Gastrocnemius medialis (tissue), 4 donors: ENCODE results near the gene CCDC85C. TPM values are rescaled to one million over a fixed set of nuclear protein-coding genes. Genes with fewer than 3 reads are reported as not detected.
A peak's percentile ranks its signal among the peaks of the same experiment; 100 is the strongest.

ENCODE experiments used
- ATAC-seq, 2 donors: fragments of 150-250 bp; one replicate each; pipeline ENCODE4 v1.9.1; 2016
- DNase-seq, 2 donors: peaks; one replicate each; pipeline ENCODE4 v3.0.0-alpha.2; 2019
- H3K27ac ChIP-seq, 4 donors: fragments of 200-600 bp; sonication (generic); 1 replicate in 1 of 4; 2 replicates in 3 of 4; pipeline ENCODE4 v1.5.1; 2016 to 2018; ENCODE audit warnings: mild to moderate bottlenecking in 2 of 4, moderate library complexity in 1 of 4
- H3K27me3 ChIP-seq, 3 donors: fragments of 200-600 bp; sonication (generic) in 2 of 3; 1 replicate in 1 of 3; 2 replicates in 2 of 3; pipeline versions ENCODE4 v1.5.1 to v1.6.0; 2016 to 2019; ENCODE audit warnings: mild to moderate bottlenecking in 1 of 3, moderate library complexity in 1 of 3
- H3K36me3 ChIP-seq, 2 donors: fragments of 200-600 bp; sonication (generic) in 1 of 2; one replicate each; pipeline ENCODE4 v1.5.1; 2017 to 2018
- H3K4me1 ChIP-seq, 2 donors: fragments of 200-600 bp; sonication (generic) in 1 of 2; one replicate each; pipeline ENCODE4 v1.5.1; 2016 to 2017; ENCODE audit warnings: mild to moderate bottlenecking in 2 of 2
- H3K4me3 ChIP-seq, 4 donors: fragments of 200-600 bp; sonication (generic) in 3 of 4; 1 replicate in 1 of 4; 2 replicates in 3 of 4; pipeline ENCODE4 v1.5.1; 2016 to 2019; ENCODE audit warnings: mild to moderate bottlenecking in 2 of 4
- H3K9me3 ChIP-seq, 3 donors: fragments of 200-600 bp; sonication (generic) in 2 of 3; 1 replicate in 1 of 3; 2 replicates in 2 of 3; pipeline ENCODE4 v1.5.1; 2016 to 2019
- CTCF ChIP-seq, 5 experiments: fragments of 450-650 bp in 3 of 5; fragments of 200-600 bp in 2 of 5; sonication (generic) in 2 of 5; IDR thresholded peaks in 4 of 5; conservative IDR thresholded peaks in 1 of 5; 1 replicate in 4 of 5; 2 replicates in 1 of 5; pipeline ENCODE4 v1.5.1; 2016 to 2019; ENCODE audit warnings: antibody characterized with exemption in 5 of 5, mild to moderate bottlenecking in 3 of 5, moderate library complexity in 3 of 5
- POLR2A ChIP-seq, 2 donors: fragments of 450-650 bp; IDR thresholded peaks; one replicate each; pipeline ENCODE4 v1.6.1; 2017; ENCODE audit warnings: antibody characterized with exemption in 2 of 2, mild to moderate bottlenecking in 2 of 2, moderate library complexity in 2 of 2
- in situ Hi-C, 4 donors: fragments of 200-750 bp; cut with MboI; loops; one replicate each; pipeline versions ENCODE4 v1.15.0 to v1.8.0; 2017; ENCODE audit warnings: low sequenced_read_pairs in 4 of 4
- intact Hi-C: fragments of 100-400 bp; cut with DNase I; formaldehyde crosslinking; loops from one replicate; pipeline ENCODE4 v1.15.1; 2023; ENCODE audit warnings: low total_unique reads
- total RNA-seq, 4 donors: library from RNA; depleted of rRNA; stranded (reverse); fragments of >200 nt; gene quantifications; one replicate each; pipeline versions ENCODE4 v1.1.0 to v1.2.3, GENCODE V29; 2016

CCDC85C gene
- total RNA-seq, 4 donors from 2014 or later, result 7.9 to 32.8 (median 15.4) TPM

- H3K4me3 ChIP-seq, result no peak overlapping the region
- no peak for ATAC-seq
Observed at GRCh38 chr14:99565383-99565782, 38.6 kb downstream of the CCDC85C start.

GRCh38 chr14:99564926-99565259, 39.1 kb downstream of the CCDC85C start:
- H3K4me1 ChIP-seq, result peaks cover 21 to 49% of the 10 kb centered on the region in 2 donors
- no peaks in the 10 kb centered on the region for H3K27me3 ChIP-seq
- no peak overlapping the region for H3K4me3 ChIP-seq
- in situ Hi-C loops (loop anchor here in 1 of 4 donors (10.0 kb wide), 1 partner anchor 50 kb away; no protein-coding TSS in a partner anchor), intact Hi-C loops (no loop called here)
- H3K9me3 ChIP-seq, result no peaks in the 10 kb centered on the region
- no peaks in the 10 kb centered on the region for H3K36me3 ChIP-seq
- TF ChIP-seq CTCF (IDR thresholded peaks at IDR 0.05 in 4 of 5, conservative IDR thresholded peaks at IDR 0.05 in 1 of 5), result no peak
- no peak for TF ChIP-seq POLR2A (IDR thresholded peaks at IDR 0.05)
- ATAC-seq (no peak), DNase-seq (no peak)
- peak overlapping the region in 3 of 4 donors; percentile 38 to 46 (median 38) for H3K27ac ChIP-seq

More at GRCh38 chr14:99565383-99565782, 38.6 kb downstream of the CCDC85C start:
- in situ Hi-C loops, result loop anchor here in 1 of 4 donors (10.0 kb wide), 1 partner anchor 49 kb away; no protein-coding TSS in a partner anchor
- no peaks in the 10 kb centered on the region for H3K27me3 ChIP-seq
- DNase-seq, result no peak
- H3K27ac ChIP-seq, result peak overlapping the region in 1 of 4 donors; percentile 38
- TF ChIP-seq POLR2A (IDR thresholded peaks at IDR 0.05) (no peak), CTCF (IDR thresholded peaks at IDR 0.05 in 4 of 5, conservative IDR thresholded peaks at IDR 0.05 in 1 of 5) (no peak)
- no peaks in the 10 kb centered on the region for H3K36me3 ChIP-seq
- intact Hi-C loops, result no loop called here
- H3K4me1 ChIP-seq, result peaks cover 21 to 52% of the 10 kb centered on the region in 2 donors
- no peaks in the 10 kb centered on the region for H3K9me3 ChIP-seq

- peaks cover 21 to 44% of the 10 kb centered on the region in 2 donors for H3K4me1 ChIP-seq
- peak; percentile 42 to 50 for ATAC-seq
Observed at GRCh38 chr14:99564256-99564925, 39.6 kb downstream of the CCDC85C start.

GRCh38 chr14:99563749-99564129, 40.3 kb downstream of the CCDC85C start:
- Histone ChIP-seq H3K4me1 (peaks cover 21 to 37% of the 10 kb centered on the region in 2 donors), H3K36me3 (no peaks in the 10 kb centered on the region), H3K27me3 (no peaks in the 10 kb centered on the region), H3K27ac (no peak overlapping the region), H3K9me3 (no peaks in the 10 kb centered on the region), H3K4me3 (no peak overlapping the region)
- TF ChIP-seq POLR2A (IDR thresholded peaks at IDR 0.05), result no peak
- no peak for TF ChIP-seq CTCF (IDR thresholded peaks at IDR 0.05 in 4 of 5, conservative IDR thresholded peaks at IDR 0.05 in 1 of 5)
- no peak for DNase-seq
- ATAC-seq, result no peak
- in situ Hi-C loops, result loop anchor here in 1 of 4 donors (10.0 kb wide), 1 partner anchor 51 kb away; no protein-coding TSS in a partner anchor
- intact Hi-C loops, result loop anchor here (1.0 to 2.0 kb wide), 2 partner anchors 41 to 65 kb away; partner anchors contain the start of gene CCDC85C

More at GRCh38 chr14:99564256-99564925, 39.6 kb downstream of the CCDC85C start:
- Histone ChIP-seq H3K4me3 (no peak overlapping the region), H3K9me3 (no peaks in the 10 kb centered on the region), H3K27me3 (no peaks in the 10 kb centered on the region), H3K27ac (peak overlapping the region in 3 of 4 donors; percentile 38 to 46 (median 38)), H3K36me3 (no peaks in the 10 kb centered on the region)
- TF ChIP-seq CTCF (IDR thresholded peaks at IDR 0.05 in 4 of 5, conservative IDR thresholded peaks at IDR 0.05 in 1 of 5), result no peak
- TF ChIP-seq POLR2A (IDR thresholded peaks at IDR 0.05), result no peak
- intact Hi-C loops (no loop called here), in situ Hi-C loops (loop anchor here in 1 of 4 donors (10.0 kb wide), 1 partner anchor 50 kb away; no protein-coding TSS in a partner anchor)
- no peak for DNase-seq
